NCI-H345 treated with DMSO at 0.1 percent for 48 hours (cell line): ENCODE data around the gene CDSN.

Source experiments
- DNase-seq: peaks from one replicate; lab custom pipeline; 2025; ENCODE audit not compliant: unreplicated experiment; lab: John Stamatoyannopoulos, UW

CDSN gene

DNA sequence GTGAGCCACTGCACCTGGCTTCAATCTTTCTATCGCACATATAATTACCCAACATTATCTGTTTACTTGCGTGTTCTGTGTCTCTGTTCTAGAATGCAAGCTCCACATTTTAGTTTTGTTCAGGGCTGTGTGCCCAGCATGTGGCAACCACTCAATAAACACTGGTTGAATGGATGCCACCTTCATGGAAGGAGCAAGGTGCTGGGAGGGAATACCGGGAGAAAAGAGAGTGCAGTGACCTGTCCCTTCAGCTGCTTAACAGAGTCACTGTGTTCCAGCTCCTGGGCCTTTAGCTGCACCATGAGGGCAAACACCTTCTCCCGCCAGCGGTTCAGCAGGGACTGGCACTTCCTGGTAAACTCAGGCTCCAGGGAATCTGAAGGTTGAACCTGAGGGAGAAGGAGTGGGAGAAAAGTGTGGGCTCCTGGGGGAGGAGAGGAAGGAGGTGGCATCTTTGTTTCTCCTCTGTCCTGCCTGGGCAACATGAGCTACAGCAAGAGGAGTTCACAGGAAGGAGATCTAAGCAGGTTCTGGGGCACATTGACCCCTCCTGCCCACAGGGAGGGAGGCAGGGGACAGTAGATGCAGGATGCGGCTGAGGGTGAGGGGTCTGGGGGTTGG, 29.7 kb upstream of the CDSN start:
- no peak for DNase-seq

DNA sequence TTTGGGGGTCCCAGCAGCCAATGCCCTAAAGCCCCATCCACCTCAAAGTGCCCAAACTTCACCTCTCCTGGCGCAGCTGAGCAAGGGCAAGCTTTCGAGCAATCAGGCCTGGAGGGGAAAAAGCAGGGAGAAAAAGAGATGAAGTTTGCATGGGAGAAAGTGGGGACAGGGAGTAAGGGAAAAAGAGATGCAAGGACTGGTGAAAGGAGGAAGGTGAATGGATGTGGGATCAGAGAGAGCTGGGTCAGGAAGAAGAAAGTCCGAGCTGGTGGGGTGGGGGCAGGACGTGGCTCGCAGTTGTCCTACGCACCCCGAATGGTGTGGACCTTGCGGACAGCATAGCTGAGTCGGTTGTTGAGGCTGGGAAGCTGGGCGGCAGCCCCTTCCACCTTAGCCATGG, 25.1 kb upstream of the CDSN start:
- DNase-seq, result no peak

DNA sequence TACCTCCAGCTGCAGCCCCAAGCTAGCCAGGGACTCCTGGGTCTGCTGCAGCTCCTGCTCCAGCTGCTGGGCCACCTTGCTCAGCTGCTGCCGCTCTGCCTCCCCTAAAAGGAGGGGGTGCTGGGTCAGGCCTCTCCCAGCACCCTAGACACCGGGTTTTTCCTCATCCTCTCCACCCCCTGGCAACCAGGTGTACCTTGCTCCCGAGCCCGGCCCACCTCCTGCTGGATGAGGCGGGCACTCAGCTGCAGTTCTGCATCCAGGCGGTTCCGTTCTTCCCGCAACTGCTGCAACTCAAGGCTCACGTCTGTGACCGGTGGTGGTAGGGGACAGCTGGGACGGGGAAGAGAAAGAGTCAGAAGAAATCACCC, 24.7 kb upstream of the CDSN start:
- no peak for DNase-seq

DNA sequence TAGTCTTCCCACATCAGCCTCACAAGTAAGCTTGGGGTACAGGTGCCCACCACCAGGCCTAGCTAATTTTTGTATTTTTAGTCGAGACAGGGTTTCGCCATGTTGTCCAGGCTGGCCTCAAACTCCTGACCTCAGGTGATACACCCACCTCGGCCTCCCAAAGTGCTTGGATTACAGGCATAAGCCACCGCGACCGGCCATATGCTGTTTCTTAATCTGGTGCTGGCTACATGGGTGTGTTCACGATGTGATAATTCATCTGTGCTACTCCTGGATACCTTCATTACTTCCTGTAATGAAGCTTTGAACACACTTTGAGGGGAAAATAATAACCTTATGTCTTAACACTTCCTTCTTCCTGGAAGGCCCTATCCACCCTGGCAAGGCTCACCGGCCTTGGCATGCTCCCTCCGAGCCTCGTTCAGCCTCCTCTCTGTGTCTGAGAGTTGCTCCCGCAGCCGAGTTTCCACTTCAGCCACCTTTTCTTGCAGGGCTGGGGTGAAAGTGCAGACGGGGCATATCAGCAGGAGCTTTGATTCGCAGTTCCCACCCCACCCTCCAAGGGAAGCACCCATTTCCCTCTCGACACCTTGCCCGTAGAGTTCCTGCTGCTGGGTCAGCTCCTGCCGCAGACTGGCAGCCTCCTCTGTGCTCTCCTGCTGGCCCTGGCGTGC, 24.2 kb upstream of the CDSN start:
- no peak for DNase-seq

DNA sequence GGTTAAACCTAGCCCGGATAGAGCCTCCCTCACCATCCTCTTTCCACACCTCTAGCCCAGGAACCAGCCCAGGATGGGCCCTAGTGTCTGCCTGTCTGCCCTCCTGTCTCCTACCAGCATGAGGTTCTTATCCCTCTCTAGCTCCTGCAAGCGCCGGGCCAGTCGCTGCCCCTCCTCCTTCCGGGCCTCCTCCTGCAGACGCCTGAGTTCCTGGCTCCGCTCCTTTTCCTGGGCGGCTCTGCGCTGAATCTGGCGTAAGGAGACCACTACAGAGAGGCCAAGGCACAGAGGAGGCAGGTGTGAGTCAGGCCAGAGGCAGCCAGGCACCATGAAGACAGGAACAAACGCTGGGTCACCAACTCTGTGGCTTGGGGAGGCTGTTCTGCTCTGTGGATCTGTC, 22.9 kb upstream of the CDSN start:
- DNase-seq, result no peak

DNA sequence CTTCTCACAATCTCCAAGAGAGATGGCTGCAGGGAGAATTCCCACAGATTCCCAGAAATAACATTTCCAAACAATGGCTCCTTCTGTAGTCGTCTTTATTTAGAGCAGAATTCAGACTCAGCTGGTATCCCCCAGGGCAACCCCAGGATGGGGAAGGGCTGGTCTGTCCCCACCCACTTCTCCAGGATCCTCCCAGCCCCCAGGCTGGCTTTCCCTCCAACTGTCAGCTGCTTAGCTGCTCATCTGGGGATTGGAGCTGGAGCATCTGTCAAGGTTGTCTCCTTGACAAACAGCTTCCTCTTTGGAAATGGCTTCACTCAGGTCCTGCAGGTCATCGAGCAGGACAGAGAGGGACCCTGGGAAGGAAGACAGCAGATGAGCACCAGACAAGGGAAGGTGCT, 22.1 kb upstream of the CDSN start:
- no peak for DNase-seq

DNA sequence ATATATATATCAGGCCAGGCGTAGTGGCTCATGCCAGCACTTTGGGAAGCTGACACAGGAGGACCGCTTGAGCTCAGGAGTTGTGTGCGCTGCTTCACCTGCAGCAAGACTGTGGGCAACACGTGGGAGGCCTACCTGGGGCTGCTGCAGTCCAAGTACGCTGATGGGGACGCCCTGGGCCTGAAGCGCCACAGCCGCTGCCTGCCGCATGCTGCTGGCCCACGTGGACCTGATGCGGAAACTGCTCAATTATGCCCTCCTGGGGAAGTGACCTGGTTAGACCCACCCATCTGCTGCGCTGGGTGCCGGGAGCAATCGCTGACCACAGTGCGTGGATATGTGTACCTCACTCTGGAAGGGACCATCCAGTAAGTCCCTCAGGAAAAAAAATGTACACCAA, 20.4 kb upstream of the CDSN start:
- DNase-seq, result no peak

DNA sequence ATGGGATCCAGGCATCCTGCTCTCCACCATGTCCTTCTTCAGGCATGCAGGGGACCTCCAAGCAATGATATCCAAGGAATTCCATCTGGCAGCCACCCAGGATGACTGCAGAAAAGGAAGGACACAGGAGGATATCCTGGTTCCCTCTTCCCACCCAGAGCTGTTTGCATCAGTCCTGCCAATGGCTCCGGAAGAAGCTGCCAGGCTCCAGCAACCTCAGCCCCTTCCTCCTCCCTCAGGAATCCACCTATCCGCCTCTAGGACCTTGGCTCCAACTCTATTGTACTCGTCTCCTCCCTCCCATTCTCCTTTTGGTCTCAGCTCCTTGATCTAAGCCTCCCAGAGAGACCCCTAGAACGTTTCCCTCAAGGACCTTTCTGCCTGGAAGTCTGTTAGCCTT, 19.4 kb upstream of the CDSN start:
- no peak for DNase-seq

DNA sequence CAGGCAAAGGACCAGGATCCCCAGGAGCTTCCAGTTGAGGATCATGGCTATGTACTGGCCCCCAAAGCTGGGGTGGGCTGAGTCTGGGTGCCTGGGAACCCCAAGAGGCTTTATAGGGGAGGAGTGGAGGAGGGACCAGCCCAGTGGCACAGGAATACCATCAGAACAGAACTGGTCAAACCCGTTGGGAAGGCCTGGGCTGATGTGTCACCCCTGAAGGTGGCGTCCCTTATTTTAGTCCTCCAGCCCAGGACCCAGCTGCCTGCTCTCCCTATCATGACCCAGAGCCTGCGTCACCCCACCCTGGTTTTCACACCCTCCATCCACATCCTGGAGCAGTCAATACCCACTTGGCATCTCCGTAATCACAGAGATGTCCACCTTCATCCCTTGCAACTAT, 18.7 kb upstream of the CDSN start, which contains the start of gene PSORS1C2:
PSORS1C2 (minus strand) TSS at position 85 of the 400 bp plus-strand sequence; CDS start at position 45, 40 bp downstream.
- DNase-seq, result no peak

DNA sequence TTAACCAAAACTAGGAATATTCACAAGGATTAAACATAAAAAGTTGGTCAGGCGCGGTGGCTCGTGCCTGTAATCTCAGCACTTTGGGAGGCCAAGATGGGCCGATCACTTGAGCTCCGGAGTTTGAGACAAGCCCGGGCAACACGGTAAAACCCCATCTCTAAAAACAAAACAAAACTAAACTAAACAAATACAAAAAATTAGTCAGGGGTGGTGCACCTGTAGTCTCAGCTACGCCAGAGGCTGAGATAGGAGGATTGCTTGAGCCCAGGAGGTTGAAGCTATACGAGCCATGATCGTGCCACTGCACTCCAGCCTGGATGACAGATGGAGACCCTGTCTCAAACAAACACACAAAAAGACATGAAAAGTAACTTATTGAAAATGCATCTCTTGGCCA, 15.5 kb upstream of the CDSN start:
- DNase-seq, result no peak

DNA sequence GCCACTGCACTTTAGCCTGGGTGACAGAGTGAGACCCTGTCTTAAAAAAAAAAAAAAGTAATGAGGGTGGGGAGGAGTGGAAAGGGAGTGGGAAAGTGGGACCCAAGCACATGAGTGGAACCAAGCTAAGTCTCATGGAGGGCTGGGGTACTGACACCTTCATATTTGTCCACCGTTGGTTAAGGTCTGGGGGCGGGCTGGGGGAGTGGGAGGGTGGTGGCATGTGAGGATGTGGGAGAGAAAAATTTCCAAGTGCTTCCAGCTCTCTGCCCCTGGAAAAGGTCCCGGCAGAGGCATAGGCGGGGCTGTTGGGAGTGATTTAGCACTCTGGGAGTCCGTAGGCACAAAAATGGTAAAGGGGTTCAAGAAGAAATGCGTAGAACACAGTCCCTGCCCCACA, 12.6 kb upstream of the CDSN start:
- DNase-seq, result no peak

DNA sequence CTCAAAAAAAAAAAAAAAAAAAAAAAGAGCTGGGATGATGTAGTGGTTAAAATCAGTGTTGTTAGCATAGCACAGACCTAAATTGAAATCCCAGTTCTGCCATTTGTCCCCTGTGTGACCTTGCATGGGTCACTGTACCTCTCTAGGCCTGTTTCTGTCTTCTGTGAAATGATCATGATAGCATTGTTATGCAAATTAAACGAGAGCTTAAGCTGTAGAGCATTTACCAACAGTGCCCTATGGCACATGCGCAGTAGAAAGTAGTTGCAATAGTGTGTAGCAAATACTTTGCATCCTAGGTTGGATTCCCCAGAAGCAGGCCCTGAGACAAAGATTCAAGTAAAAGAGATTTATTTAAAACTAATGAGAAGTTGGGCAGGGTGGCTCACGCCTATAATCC, 11.3 kb upstream of the CDSN start:
- no peak for DNase-seq

DNA sequence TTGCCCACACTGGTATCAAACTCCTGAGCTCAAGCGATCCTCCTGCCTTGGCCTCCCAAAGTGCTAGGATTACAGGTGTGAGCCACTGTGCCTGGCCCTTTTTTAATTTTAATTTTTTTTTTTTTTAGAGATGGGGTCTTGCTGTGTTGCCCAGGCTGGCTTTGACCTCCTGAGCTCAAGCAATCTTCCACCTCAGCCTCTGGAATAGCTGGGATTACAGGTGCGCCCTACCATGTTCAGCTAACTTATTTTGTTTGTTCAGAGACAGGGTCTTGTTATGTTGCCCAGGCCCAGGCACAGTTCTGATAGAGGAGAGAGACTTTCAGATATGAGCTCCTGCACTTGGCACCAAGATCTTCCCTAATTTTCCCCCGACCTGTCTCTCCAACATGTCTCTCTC, 10.5 kb upstream of the CDSN start:
- DNase-seq, result no peak

DNA sequence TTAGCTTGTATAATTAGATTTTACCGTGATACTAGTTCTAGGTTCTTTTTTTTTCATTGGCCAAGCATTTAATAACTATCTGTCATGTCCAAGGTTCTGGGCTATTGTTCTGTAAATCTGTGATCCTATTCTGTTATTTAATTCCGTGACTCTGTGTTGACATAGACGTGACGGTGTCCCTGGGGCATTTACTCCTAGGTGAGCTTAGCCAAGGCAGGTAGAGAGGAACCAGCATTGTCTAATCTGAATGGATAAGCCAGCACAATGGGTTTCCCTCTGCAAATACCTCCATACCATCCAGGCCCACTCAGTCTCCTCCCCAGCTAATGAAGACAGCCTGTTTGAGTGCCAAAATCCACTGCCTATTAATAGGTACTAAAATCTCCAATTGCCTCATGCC, 8.9 kb upstream of the CDSN start:
- peak; percentile 11 for DNase-seq

DNA sequence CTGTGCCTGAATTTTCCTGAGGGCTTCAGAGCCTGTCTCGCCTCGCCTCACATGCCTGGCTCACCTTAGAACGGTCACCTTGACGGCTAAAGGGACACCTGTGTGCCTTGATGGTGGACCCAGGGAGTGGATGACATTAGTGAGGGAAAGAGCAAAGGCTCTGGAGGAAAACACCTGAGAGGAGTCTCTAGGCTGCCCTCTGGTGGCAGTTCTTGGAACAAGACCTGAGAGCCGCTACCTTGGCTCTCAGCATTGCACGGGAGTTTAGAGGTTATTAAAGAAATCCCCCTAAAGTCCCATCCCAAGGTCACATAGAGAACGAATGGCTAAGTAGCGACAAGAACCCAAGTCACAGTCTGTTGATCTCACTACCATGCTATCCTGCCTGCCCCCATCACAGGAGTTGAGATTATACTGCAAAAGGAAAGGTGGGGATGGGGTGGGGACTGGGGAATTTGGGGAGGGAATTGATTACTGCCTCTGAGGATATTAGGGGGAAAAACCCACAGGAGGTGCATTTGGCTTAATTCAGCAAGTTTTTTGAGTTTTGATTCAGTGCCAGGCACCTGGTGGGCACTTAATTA, 7.9 kb upstream of the CDSN start:
- peak; percentile 27 for DNase-seq

DNA sequence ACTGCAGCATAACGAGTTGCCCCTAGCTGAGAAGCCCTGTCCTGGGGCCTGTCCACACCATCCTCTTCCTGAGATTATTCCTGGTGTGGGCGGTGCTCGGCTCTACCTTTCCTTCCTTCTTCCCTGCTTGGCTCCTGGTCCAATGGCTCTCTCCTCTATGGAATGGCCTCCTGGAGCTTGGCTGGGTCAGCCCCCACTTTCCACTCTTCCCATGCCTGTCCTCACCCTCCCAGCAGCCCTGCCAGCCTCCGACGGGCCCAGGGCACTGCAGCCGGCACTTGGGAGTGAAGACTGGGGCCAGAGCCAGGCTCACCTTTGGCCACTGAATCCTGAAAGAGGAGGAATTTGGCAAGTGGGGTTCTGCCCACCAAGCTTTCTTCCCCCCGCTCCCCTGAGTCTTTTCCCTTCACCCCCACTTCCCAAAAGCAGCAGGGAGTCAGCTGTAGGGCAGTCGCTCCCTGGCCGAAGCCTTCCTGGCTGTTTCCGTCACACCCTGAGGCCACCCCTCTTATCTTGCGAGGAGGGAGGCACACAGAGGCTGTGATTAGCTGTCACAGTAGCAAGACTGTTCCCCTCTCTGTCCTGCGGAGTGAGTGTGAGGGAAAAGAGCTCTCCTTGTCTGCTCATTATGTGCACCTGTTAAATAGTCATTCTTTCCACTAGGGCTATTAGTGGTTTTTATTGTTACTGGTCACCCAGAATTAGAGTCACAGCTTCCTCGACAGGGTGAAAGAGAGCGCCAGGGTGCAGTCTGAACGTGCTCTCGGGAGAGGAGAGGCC, 6.3 kb upstream of the CDSN start:
- no peak for DNase-seq

DNA sequence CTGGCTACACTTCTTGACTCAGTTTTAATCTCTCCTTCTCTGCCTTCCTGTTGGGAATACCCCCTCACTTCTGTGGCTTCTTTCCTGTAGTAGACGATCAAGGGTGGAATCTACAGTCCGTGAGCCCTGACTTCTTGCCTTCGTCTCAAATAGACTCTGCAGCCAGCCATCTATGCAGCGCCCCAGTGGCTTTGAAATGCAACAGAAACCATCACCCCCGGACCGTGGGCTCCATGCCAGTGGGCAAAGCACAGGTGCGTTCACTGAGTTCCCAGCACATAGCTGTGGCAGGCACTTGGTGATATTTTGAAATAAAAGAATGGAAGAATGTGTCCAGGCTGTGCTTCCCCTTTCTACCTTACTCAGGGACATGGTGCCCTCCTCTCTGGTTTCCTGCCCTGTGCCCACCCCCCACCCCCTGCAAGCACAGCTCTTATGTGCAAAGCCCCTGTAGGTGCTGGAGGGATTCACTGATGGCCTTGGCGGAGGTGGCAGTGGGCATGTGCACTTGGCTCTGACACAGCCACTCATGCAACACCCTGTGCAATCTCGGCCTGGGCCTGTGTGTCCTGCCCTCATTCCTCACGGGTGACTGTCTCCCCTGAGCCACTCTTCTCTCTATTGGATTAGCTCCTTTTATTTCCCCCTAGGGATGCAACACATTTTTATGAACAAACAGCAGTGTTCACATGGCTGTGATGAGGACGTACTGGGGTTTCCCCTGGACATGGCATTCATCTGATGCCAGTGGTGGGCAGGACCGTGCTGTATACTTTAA, 5.5 kb upstream of the CDSN start:
- DNase-seq, result no peak

DNA sequence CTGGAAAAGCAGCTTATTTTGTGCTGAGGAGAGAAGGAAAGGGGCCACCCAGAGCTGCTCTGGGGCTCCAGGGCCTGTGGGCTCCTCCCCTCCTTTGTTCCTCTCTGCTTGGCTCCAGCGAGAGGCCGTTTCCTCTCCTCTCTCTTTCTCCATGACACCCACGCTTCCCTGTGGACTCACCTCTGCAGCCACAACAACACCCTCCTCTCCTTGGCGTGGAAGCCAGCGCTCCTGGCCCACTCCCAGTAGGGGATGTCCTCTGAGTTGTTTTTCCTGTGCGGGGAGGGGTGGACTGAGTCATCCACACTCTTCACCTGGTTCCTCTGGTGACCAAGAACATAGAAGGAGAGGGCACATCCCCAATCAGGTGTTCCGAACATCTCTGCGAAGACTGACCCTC, 4.9 kb upstream of the CDSN start:
- no peak for DNase-seq

DNA sequence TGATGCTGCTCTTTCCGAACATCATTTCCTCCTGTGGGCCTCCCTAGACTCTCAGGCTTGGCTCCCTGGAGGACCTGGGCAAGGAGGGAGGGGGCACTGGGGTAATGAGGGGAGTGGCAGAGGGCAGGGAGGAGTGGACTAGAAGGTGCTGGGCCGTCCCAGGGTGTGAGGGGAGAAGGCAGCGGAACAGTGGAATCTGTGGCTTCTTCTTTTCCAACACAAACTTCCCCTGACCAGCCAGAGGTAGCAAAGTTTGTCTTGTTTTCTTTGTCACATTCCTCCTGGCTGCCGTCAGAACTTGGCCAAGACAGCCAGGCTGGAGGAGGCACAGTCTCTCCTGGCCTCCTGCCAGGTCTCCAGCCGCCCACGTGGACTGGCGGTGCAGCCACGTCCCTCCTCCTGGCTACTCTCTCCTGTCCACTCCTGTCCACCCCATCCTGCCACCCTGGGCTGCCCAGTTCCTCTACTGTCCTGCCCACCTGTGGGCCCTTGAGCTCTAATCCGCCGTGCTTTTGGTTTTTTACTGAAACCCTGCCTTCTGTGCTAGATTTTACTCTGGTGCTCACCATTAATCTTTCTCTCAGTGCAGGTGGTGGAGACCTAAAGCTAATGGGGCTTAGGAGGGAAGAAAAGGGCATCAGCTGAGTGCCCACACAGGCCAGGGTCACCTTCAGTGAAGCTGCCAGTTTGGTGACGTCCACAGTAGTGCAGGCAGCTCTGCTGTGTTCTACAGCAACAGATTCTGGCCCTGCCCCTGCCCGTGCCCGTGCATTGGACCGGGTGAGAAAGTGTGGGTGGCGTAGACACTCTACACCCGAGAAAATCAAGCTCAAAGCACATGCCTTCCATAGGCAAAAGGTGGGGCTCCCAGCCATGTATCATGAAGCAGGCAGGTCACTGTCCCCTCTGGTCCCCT, 2.8 kb upstream of the CDSN start:
- DNase-seq, result no peak

DNA sequence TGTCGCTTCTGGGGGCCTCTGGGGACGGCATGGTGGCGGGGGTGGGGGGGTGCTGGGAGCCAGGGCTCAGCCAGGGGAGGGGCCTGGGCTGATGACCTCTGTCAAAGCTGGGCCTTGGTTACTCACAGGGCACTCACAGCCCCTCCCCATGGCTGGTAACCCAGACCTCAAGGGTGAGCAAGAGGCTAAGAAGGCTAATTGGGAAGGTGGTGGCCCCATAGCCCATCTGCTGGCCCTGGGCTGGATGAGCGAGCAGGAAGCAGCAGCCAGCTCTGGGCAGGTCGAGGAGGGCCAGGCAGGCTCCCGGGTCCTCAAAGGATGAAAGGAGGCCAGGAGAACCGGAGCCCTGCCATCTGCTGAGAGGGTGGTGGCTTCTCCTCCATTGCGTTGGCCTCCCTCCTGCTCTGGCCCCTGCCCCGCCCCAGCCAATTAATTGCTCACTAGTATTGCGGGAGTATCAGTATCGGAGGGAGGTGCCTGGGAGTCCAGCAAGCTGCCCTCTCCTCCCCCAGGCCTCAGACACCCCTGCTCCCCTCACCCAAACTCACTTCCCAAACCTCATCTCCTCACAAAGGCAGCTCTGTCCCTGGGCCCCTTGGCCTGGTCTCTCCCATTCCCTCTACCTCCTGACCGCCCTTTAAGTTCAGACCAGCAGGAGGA, 1.0 kb upstream of the CDSN start:
- DNase-seq, result no peak
